Activated CD4-positive, alpha-beta T cell treated with anti-CD3 and anti-CD28 coated beads for 48 hours (primary cell): ENCODE results near the gene RPS27.
"Not testable (repeated sequence)": the region's sequence is repeated elsewhere in the genome, so short reads cannot be mapped to it uniquely, and the experiment has no call there.

Experiments used
- DNase-seq: peaks from one replicate; pipeline ENCODE4 v3.0.0-alpha.2; 2020

Gene RPS27

GRCh38 chr1:153987621-153988020 is 2.9 kb upstream of the RPS27 start:
- no peak for DNase-seq

GRCh38 chr1:153991151-153991630 is 629 bp downstream of the RPS27 start:
- DNase-seq: no peak

- DNase-seq: no peak
Observed at GRCh38 chr1:153991806-153992205, 1.2 kb downstream of the RPS27 start.

- DNase-seq: no peak
Observed at GRCh38 chr1:153995202-153995601, 4.6 kb downstream of the RPS27 start.

- no peak for DNase-seq
Observed at GRCh38 chr1:153995640-153996039, 5.1 kb downstream of the RPS27 start.

GRCh38 chr1:153996882-153997281 is 6.3 kb downstream of the RPS27 start:
- DNase-seq: not testable (repeated sequence)

- no peak for DNase-seq
Observed at GRCh38 chr1:154000420-154000819, 9.9 kb downstream of the RPS27 start.

- no peak for DNase-seq
Observed at GRCh38 chr1:154006136-154006535, 15.6 kb downstream of the RPS27 start.

GRCh38 chr1:154012129-154012528 is 21.6 kb downstream of the RPS27 start:
- no peak for DNase-seq

GRCh38 chr1:154012543-154012942 is 22.0 kb downstream of the RPS27 start:
- DNase-seq: not testable (repeated sequence)

GRCh38 chr1:154014154-154014907 is 23.8 kb downstream of the RPS27 start:
- no peak for DNase-seq

- DNase-seq: no peak
Observed at GRCh38 chr1:154019269-154019668, 28.7 kb downstream of the RPS27 start.

- DNase-seq: no peak
Observed at GRCh38 chr1:154019940-154020339, 29.4 kb downstream of the RPS27 start.

- not testable (repeated sequence) for DNase-seq
Observed at GRCh38 chr1:154033697-154034096, 43.1 kb downstream of the RPS27 start.
